ENCODE results near the gene SETMAR.
"Not testable (repeated sequence)": the region's sequence is repeated elsewhere in the genome, so short reads cannot be mapped to it uniquely, and the experiment has no call there.

SETMAR gene

GRCh38 chr3:4310971-4311370 is 7.8 kb downstream of the SETMAR start:
- Histone ChIP-seq H3K27ac (peak overlapping the region in 1 of 21 experiments; percentile 5), H3K4me3 (no peak overlapping the region)

- H3K27ac ChIP-seq = peak overlapping the region in 1 of 21 experiments; percentile 5
- H3K4me3 ChIP-seq = no peak overlapping the region
Measured at GRCh38 chr3:4311496-4311895, 8.3 kb downstream of the SETMAR start.

- no peak overlapping the region for H3K4me3 ChIP-seq
- no peak overlapping the region for H3K27ac ChIP-seq
Measured at GRCh38 chr3:4313606-4314293, 10.6 kb downstream of the SETMAR start.

GRCh38 chr3:4314688-4315087 is 11.5 kb downstream of the SETMAR start:
- H3K27ac ChIP-seq = no peak overlapping the region

GRCh38 chr3:4320096-4320911 is 17.1 kb downstream of the SETMAR start:
- Histone ChIP-seq H3K27ac (no peak overlapping the region), H3K4me3 (no peak overlapping the region)

More at GRCh38 chr3:4314688-4315087, 11.5 kb downstream of the SETMAR start:
- H3K4me3 ChIP-seq = no peak overlapping the region

- Histone ChIP-seq H3K27ac (no peak overlapping the region), H3K4me3 (no peak overlapping the region)
Measured at GRCh38 chr3:4321732-4322131, 18.6 kb downstream of the SETMAR start.

GRCh38 chr3:4322635-4323034 is 19.5 kb downstream of the SETMAR start:
- Histone ChIP-seq H3K4me3 (no peak overlapping the region), H3K27ac (no peak overlapping the region)

GRCh38 chr3:4323246-4324027 is 20.3 kb downstream of the SETMAR start:
- peak overlapping the region in 2 of 21 experiments; percentile 6 to 19 for H3K27ac ChIP-seq

GRCh38 chr3:4326868-4327267 is 23.7 kb downstream of the SETMAR start:
- no peak overlapping the region for H3K27ac ChIP-seq
- no peak overlapping the region for H3K4me3 ChIP-seq

More at GRCh38 chr3:4323246-4324027, 20.3 kb downstream of the SETMAR start:
- no peak overlapping the region for H3K4me3 ChIP-seq

- H3K4me3 ChIP-seq, H3K27ac ChIP-seq: not testable (repeated sequence)
Measured at GRCh38 chr3:4329806-4330205, 26.6 kb downstream of the SETMAR start.

- H3K4me3 ChIP-seq = no peak overlapping the region
Measured at GRCh38 chr3:4332111-4332510, 28.9 kb downstream of the SETMAR start.

GRCh38 chr3:4332574-4332973 is 29.4 kb downstream of the SETMAR start:
- Histone ChIP-seq H3K27ac (no peak overlapping the region), H3K4me3 (no peak overlapping the region)

More at GRCh38 chr3:4332111-4332510, 28.9 kb downstream of the SETMAR start:
- no peak overlapping the region for H3K27ac ChIP-seq

- Histone ChIP-seq H3K27ac (no peak overlapping the region), H3K4me3 (no peak overlapping the region)
Measured at GRCh38 chr3:4332991-4333390, 29.8 kb downstream of the SETMAR start.

- H3K27ac ChIP-seq = no peak overlapping the region
- no peak overlapping the region for H3K4me3 ChIP-seq
Measured at GRCh38 chr3:4334548-4334947, 31.4 kb downstream of the SETMAR start.

- H3K4me3 ChIP-seq = no peak overlapping the region
- no peak overlapping the region for H3K27ac ChIP-seq
Measured at GRCh38 chr3:4335840-4336562, 32.8 kb downstream of the SETMAR start.

GRCh38 chr3:4336850-4337546 is 33.8 kb downstream of the SETMAR start:
- H3K27ac ChIP-seq = no peak overlapping the region

GRCh38 chr3:4338751-4339150 is 35.6 kb downstream of the SETMAR start:
- Histone ChIP-seq H3K4me3 (no peak overlapping the region), H3K27ac (no peak overlapping the region)

More at GRCh38 chr3:4336850-4337546, 33.8 kb downstream of the SETMAR start:
- no peak overlapping the region for H3K4me3 ChIP-seq

GRCh38 chr3:4340077-4340410 is 36.9 kb downstream of the SETMAR start:
- no peak overlapping the region for H3K27ac ChIP-seq
- no peak overlapping the region for H3K4me3 ChIP-seq
